HG03565 (cell line): ENCODE results near the gene MAP4K1.
"Not testable (repeated sequence)": the region's sequence is repeated elsewhere in the genome, so short reads cannot be mapped to it uniquely, and the experiment has no call there.

Experiments
- ATAC-seq: cut with Tn5 transposase; IDR thresholded peaks from one replicate; pipeline ENCODE4 v1.9.1; 2021; ENCODE audit warnings: mild to moderate bottlenecking, moderate library complexity; ENCODE audit not compliant: unreplicated experiment

The MAP4K1 gene

DNA sequence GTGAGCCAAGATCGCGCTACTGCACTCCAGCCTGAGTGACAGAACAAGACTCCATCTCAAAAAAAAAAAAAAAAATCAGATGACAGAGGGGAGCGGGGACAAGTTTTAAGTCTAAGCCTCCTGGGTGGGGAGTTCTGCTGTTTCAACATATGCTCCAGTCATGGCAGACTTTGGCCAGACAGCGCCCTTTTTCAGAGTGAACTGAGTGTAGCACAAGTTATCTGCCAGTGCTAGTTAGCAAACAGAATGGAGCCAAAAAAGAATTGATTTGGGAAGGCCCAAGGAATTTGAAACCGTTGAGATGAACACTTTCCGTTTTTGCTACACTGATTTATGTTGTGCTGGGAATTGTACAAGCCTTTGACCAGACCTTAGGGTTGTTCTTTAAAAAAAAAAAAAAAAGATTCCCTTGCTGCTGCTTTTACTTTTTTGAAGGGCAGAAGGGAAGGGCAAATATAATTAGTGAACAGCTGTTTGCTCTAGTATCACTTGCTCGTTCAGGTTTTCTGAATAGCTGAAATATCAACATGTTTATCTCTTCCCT is 35.3 kb upstream of the MAP4K1 start:
- no peak for ATAC-seq

DNA sequence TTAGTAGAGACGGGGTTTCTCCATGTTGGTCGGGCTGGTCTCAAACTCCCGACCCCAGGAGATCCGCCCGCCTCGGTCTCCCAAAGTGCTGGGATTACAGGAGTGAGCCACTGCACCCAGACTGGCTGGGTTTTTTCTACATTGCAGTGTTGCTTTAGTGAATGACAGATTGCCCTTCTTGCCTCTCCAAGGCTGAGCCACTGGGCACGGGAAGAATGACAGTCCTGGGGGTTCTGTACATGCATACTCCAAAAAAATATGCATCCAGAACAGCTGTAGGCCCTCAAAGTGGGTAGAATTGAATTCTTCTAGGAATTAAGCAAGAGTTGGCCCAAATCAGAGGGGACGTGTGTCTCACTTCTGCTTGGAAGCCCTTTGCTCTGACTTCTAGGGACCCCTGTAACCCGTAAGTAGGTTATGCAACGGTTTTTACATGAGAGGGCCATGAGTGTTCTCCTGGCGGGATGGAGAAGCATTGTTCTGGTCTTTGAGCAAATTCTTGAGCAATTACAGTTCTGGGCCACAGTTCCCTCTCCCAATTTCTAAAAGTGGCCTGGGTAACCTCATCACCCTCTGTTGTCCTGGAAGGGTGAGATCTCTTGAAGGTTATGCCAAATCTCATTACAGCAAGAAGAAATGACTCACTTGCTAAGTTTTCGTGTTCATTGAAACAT is 33.3 kb upstream of the MAP4K1 start:
- no peak for ATAC-seq

DNA sequence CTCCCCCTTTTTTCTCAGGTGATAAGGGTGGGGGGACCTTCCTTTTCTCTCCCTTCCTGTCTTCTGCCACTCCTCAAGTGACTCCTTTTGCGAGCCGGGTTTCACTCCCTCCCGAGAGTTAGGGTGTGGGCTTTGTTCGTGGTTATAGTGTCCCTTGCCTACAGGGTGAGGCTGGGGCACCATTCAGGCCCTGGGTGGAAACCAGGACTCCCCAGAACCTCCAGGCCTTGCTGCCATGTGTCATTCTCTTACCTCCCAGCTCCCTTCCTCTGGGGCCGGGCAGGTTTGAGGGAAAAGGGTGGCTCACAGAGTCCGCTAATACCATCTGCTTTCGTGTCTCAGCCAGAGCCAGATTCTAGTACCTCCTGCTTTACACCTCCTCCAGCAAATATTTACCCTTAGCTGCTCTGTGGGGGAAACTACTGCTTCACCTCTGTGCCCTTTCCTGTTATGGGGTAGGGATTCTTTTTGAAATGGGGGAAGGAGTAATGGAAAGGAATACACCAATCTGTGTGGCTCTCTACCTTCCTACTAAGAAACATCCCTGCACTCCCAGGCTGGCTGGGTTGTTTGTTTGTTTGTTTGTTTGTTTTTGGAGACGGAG is 32.5 kb upstream of the MAP4K1 start:
- no peak for ATAC-seq

GRCh38 chr19:38649305-38650171 is 31.8 kb upstream of the MAP4K1 start:
- no peak for ATAC-seq

GRCh38 chr19:38648769-38649304 is 31.1 kb upstream of the MAP4K1 start:
- no peak for ATAC-seq

DNA sequence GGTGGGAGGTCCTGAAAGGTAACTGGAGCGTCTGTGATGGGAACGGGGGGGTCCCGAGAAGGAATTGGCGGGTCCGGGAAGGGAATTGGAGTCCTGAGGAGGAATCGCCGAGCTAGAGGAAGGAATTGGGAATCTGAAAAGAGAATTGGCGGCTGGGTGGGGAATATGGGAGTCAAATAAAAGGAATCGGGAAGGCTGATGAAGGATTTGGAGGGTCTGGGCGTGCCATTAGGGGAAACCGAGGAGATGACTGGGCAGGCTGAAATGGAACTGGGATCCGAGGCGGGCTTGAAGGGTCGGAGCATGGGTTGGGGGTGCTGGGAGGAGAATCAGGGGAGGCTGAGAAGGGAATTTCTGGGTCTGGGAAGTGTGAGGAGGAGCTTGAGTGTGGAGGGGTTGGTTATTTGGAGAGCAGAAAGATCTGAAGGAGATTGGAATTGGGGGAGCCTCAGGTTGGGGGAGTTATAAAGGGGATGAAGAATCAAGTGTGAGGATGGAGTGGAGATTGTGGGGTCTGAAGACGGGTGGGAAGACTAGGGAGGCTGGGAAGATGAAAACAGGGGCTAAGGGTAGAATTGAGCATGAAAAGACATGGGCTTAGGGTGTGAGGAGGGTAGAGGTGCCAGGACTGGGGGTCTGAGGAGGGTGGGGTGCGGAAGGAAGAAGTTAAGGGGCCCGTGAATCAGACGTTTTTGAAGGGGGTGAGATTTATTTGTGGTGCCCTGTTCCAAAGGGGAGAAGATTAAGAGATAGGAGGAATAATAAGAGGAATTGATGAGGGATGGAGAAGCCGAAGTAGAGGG is 30.4 kb upstream of the MAP4K1 start:
- ATAC-seq, result no peak

- ATAC-seq, result peak; percentile 84
Measured at GRCh38 chr19:38647368-38647965, 29.7 kb upstream of the MAP4K1 start, which contains the start of gene ACTN4. Gene ACTN4 (plus strand): TSS chr19:38647649. CDS start chr19:38647746, 97 bp downstream.

DNA sequence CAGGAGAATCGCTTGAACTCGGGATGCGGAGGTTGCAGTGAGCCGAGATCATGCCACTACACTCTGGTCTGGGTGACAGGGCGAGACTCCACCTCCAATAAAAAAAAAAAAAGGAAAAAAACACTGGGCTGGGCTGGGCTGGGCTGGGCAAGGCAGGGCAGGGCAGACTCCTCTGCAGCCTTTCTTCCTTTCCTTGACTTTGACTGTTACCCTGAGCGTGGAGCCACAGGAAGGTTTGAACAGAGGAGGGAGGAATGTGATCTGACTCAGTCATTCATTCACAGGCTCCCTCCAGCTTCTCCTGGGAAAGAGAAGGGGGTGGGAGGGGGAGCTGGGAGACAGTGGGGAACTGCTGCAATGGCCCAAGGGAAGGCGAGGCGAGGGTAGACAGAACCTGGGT is 27.0 kb upstream of the MAP4K1 start:
- no peak for ATAC-seq

GRCh38 chr19:38642176-38642575 is 24.4 kb upstream of the MAP4K1 start:
- no peak for ATAC-seq

DNA sequence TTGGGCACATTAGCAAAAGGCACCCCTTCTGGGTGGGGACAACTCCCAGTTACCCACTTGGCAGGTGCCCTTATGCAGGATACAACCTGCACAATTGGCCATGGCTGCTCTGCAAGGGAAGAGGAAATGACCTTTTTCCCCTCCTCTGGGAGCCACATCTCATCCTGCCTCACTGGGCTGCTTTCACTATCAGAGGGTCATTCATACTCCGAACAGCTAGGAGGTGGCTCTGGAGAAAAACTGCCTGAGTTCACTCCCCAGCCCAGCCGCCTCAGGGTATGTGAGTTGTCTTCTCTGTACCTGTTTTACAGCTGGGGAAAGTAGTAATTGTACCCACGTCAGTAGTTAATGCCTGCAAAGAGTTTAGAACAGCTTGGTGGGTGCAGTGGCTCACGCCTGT is 22.6 kb upstream of the MAP4K1 start:
- no peak for ATAC-seq

GRCh38 chr19:38639679-38640078 is 21.9 kb upstream of the MAP4K1 start:
- no peak for ATAC-seq

DNA sequence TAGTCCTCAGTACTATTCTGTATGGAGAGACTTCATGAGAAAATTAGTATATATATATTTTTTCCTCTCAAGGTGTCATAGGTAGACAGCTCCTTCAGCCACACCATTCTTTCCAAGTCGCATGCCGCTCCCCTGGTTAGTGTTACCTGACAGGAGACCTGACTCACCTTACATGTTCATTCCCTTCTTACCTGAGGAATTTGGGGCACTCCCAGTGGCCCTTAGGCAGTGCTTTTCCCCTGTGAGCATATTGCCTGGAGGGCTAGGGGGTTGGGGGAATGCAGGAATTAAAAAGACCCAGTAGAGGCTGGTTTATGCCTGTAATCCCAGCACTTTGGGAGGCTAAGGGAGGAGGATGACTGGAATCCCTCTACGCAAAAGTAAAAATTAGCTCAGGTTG is 20.7 kb upstream of the MAP4K1 start:
- no peak for ATAC-seq

- no peak for ATAC-seq
Measured at GRCh38 chr19:38635483-38636399, 18.0 kb upstream of the MAP4K1 start.

DNA sequence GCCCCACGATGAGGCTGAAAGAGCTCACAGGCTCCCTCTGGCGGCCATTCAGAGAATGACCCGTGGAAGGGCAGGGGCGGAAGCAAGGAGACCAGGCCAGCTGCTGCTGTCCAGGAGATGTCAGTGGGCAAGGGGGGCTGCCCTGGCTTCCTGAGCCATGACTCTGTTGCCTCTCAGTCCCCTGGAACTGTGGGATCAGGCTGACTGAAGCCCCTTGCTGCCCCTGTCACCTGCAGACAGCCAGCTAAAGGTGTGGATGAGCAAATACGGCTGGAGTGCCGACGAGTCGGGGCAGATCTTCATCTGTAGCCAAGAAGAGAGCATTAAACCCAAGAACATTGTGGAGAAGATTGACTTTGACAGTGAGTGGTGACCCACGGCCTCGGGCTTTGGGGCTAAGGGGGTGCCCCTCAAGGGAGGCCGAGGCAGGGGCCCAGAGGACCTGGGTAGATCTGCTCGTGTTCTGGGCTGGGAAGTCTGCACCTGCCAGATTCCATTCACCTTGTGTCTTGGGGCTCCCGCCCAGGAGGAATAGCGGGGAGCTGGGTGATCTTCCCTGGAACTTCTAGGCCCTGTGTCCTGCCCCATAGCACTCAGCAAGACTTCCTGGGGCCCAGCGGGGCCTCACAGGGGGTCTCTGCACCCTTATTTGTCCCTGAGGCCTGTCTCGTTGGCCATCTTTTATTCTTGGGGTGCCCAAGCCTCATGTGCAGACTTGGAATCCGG is 17.2 kb upstream of the MAP4K1 start:
- ATAC-seq, result no peak

DNA sequence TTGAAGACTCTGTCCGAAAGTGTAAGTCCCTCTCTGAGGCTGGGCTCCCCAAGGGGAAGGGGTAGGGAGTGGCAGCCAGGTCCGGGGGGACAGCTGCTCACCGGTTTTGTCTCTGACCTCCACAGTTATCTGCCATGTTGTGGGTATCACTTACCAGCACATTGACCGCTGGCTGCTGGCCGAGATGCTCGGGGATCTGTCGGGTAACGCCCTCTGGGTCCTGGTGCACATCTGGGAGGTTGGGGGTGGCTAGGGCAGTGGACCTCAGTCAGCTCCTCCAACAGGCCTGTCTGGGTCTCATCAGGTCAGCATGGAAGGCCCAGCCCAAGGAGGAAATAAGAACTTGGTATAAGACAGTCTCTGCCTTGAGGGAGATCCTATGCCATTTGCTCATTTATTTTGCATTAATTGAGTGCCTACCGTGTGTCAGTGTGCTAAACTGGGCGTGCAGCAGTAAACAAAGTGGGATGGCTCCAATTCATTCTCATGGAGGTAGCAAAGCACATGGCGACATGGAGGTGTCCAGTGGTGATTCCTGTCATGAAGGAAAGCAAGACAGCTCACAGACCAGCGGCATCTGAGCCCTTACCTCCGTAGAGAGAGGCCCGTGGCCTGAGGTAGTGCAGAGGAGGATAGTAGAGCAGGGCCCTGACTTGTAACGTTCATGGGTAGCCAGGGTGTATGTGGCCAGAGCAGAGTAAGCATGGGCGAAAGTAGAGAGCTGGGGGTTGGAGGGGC is 14.9 kb upstream of the MAP4K1 start:
- ATAC-seq, result no peak

GRCh38 chr19:38631811-38632475 is 14.2 kb upstream of the MAP4K1 start:
- ATAC-seq, result not testable (repeated sequence)

- ATAC-seq, result not testable (repeated sequence)
Measured at GRCh38 chr19:38631301-38631700, 13.5 kb upstream of the MAP4K1 start.
